Keratinocyte (primary cell): ENCODE measurements around the gene ILK. TPM values are rescaled to one million over a fixed set of nuclear protein-coding genes. Genes with fewer than 3 reads are reported as not detected.
A peak's percentile ranks its signal among the peaks of the same experiment; 100 is the strongest.

Experiments
- DNase-seq: peaks from one replicate; pipeline ENCODE4 v3.0.0-alpha.2; 2011; ENCODE audit warnings: low read depth, missing footprints, low spot score
- FAIRE-seq: peaks from 2 replicates; lab custom pipeline; 2011; peaks lifted over from hg19 to GRCh38; lab: Jason Lieb, UNC
- H2AFZ ChIP-seq: 2 replicates; pipeline ENCODE4 v1.6.0; 2012; ENCODE audit warnings: low read length, control low read depth, inconsistent platforms; ENCODE audit not compliant: control insufficient read depth
- H3K27ac ChIP-seq: 2 replicates; pipeline ENCODE4 v1.5.1; 2011; ENCODE audit warnings: low read length; ENCODE audit not compliant: control insufficient read depth, insufficient read depth
- H3K27me3 ChIP-seq: 3 replicates; pipeline ENCODE4 v1.6.0; 2011; ENCODE audit warnings: low read length; ENCODE audit not compliant: control insufficient read depth, insufficient read depth; ENCODE audit errors: extremely low read depth
- H3K36me3 ChIP-seq, 2 experiments: 2 replicates in 1 of 2; 3 replicates in 1 of 2; pipeline ENCODE4 v1.5.1; 2011; ENCODE audit warnings: low read length in 2 of 2, mild to moderate bottlenecking in 1 of 2; ENCODE audit not compliant: control insufficient read depth in 2 of 2, insufficient read depth in 2 of 2; ENCODE audit errors: extremely low read depth in 1 of 2
- H3K4me1 ChIP-seq: 3 replicates; pipeline ENCODE4 v1.5.1; 2011; ENCODE audit warnings: low read length; ENCODE audit not compliant: control insufficient read depth, insufficient read depth; ENCODE audit errors: extremely low read depth
- H3K4me2 ChIP-seq: 3 replicates; pipeline ENCODE4 v1.6.0; 2011; ENCODE audit warnings: low read depth, low read length; ENCODE audit not compliant: control insufficient read depth, insufficient read depth; ENCODE audit errors: extremely low read depth
- H3K4me3 ChIP-seq, 3 experiments: fragments of 200-600 bp in 1 of 3; sonication (generic) in 1 of 3; 2 replicates in 2 of 3; 3 replicates in 1 of 3; pipeline ENCODE4 v1.5.1; 2011 to 2016; ENCODE audit warnings: low read length in 3 of 3, mild to moderate bottlenecking in 3 of 3, control low read depth in 2 of 3, inconsistent platforms in 1 of 3, low read depth in 1 of 3, mixed read lengths in 1 of 3, mixed run types in 1 of 3, moderate library complexity in 1 of 3; ENCODE audit not compliant: control insufficient read depth in 2 of 3, insufficient read depth in 2 of 3; ENCODE audit errors: extremely low read depth in 1 of 3
- H3K79me2 ChIP-seq: 2 replicates; pipeline ENCODE4 v1.6.0; 2012; ENCODE audit warnings: low read length; ENCODE audit not compliant: control insufficient read depth, insufficient read depth
- H3K9ac ChIP-seq: 3 replicates; pipeline ENCODE4 v1.6.0; 2011; ENCODE audit warnings: low read length; ENCODE audit not compliant: control insufficient read depth, insufficient read depth; ENCODE audit errors: extremely low read depth
- H3K9me1 ChIP-seq: 3 replicates; pipeline ENCODE4 v1.6.0; 2011; ENCODE audit warnings: low read length; ENCODE audit not compliant: control insufficient read depth, insufficient read depth; ENCODE audit errors: extremely low read depth
- H3K9me3 ChIP-seq: 2 replicates; pipeline ENCODE4 v1.5.1; 2012; ENCODE audit warnings: low read depth, low read length; ENCODE audit not compliant: control insufficient read depth
- H4K20me1 ChIP-seq: 3 replicates; pipeline ENCODE4 v1.6.0; 2011; ENCODE audit warnings: low read length; ENCODE audit not compliant: control insufficient read depth, insufficient read depth; ENCODE audit errors: extremely low read depth
- EZH2 ChIP-seq: IDR thresholded peaks from one replicate; pipeline ENCODE4 v1.6.1; 2012; ENCODE audit warnings: inconsistent platforms, mild to moderate bottlenecking, low read length, moderate library complexity
- dilution Hi-C: fragments of 300-500 bp; cut with MboI; formaldehyde crosslinking; loops from one replicate; pipeline ENCODE4 v1.7.0; 2020; ENCODE audit warnings: low sequenced_read_pairs; ENCODE audit not compliant: extremely low pct_ligation_motif_present
- polyA plus RNA-seq, 5 experiments: library from polyadenylated mRNA; depleted of rRNA in 3 of 5; stranded (reverse) in 3 of 5; stranded (forward) in 1 of 5; unstranded in 1 of 5; fragments of >200 nt; gene quantifications; 1 replicate in 1 of 5; 2 replicates in 3 of 5; 3 replicates in 1 of 5; pipeline versions ENCODE4 v1.2.1 to v1.2.3, GENCODE V29; 2011 to 2012; ENCODE audit warnings: missing spikeins in 2 of 5, low read depth in 1 of 5, low replicate concordance in 1 of 5
- TF ChIP-seq, protein P1 (sequence below), 3 experiments: IDR thresholded peaks in 1 of 3; conservative IDR thresholded peaks in 1 of 3; optimal IDR thresholded peaks in 1 of 3; 2 replicates in 2 of 3; 3 replicates in 1 of 3; pipeline versions ENCODE3 to v1.5.1; 2011; ENCODE audit warnings: low read length in 3 of 3, mild to moderate bottlenecking in 3 of 3, moderate library complexity in 2 of 3, control low read depth in 1 of 3, inconsistent platforms in 1 of 3; ENCODE audit not compliant: insufficient read depth in 2 of 3; ENCODE audit errors: extremely low read depth in 1 of 3

Gene ILK
- polyA plus RNA-seq, 1 donor (not counting 4 experiments of a cell fraction or from before 2014, with no cell fraction given), result 117 TPM

DNA sequence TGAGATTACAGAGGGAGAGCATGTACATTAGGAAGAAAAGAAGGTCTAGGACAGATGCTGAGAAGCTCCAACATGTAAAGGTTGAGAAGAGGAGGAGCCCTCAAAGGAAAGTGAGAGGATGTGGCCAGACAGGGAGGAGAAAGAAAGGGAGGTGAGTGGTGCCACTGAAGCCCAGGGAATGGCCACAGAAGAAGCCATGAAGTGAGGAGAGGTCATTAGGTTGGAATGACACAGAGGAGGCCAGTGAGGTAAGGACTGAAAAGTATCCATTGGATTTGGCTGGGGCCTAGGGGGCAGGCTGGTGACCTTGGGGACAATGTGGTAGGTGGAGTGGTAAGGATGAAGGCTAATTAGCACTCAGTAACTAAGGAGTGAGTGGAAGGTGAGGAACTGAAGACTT, 55.1 kb downstream of the ILK start:
- Histone ChIP-seq H3K4me1 (no peaks in the 10 kb centered on the region), H3K27ac (no peak overlapping the region), H3K27me3 (peaks cover 39% of the 10 kb centered on the region), H3K9ac (no peak overlapping the region), H3K9me1 (no peaks in the 10 kb centered on the region), H3K36me3 (no peaks in the 10 kb centered on the region), H3K4me3 (no peak overlapping the region), H2AFZ (no peak overlapping the region), H3K4me2 (no peak overlapping the region), H3K79me2 (no peaks in the 10 kb centered on the region), H3K9me3 (no peaks in the 10 kb centered on the region), H4K20me1 (no peaks in the 10 kb centered on the region)
- TF ChIP-seq, protein P1, sequence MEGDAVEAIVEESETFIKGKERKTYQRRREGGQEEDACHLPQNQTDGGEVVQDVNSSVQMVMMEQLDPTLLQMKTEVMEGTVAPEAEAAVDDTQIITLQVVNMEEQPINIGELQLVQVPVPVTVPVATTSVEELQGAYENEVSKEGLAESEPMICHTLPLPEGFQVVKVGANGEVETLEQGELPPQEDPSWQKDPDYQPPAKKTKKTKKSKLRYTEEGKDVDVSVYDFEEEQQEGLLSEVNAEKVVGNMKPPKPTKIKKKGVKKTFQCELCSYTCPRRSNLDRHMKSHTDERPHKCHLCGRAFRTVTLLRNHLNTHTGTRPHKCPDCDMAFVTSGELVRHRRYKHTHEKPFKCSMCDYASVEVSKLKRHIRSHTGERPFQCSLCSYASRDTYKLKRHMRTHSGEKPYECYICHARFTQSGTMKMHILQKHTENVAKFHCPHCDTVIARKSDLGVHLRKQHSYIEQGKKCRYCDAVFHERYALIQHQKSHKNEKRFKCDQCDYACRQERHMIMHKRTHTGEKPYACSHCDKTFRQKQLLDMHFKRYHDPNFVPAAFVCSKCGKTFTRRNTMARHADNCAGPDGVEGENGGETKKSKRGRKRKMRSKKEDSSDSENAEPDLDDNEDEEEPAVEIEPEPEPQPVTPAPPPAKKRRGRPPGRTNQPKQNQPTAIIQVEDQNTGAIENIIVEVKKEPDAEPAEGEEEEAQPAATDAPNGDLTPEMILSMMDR (optimal IDR thresholded peaks at IDR 0.05 in 1 of 3, IDR thresholded peaks at IDR 0.05 in 1 of 3, conservative IDR thresholded peaks at IDR 0.05 in 1 of 3; ENCODE audit: extremely low read depth in 1 of 3, insufficient read depth in 2 of 3, low read length in 3 of 3), result no peak
- peak; percentile 51 for TF ChIP-seq EZH2
- no peak for FAIRE-seq
- dilution Hi-C loops, result no loop called here
- DNase-seq, result no peak

Other genes with a start within 250 kb of the ILK start
- gene SMPD1, start 213.3 kb upstream of the ILK start, polyA plus RNA-seq, result 7.3 to 12.6 TPM (median 8.0 TPM) in 3 replicates
- 3.7 to 7.4 TPM (median 5.0 TPM) in 3 replicates for gene APBB1, start 184.7 kb upstream of the ILK start, polyA plus RNA-seq
- gene HPX, start 162.8 kb upstream of the ILK start, polyA plus RNA-seq, result 0.35 to 1.5 TPM (median 0.76 TPM) in 3 replicates
- 9.7 to 12.6 TPM (median 10.3 TPM) in 3 replicates for gene TRIM3, start 129.8 kb upstream of the ILK start, polyA plus RNA-seq
- gene ARFIP2, start 122.4 kb upstream of the ILK start, polyA plus RNA-seq, result 65.2 to 89.3 TPM (median 66.3 TPM) in 3 replicates
- 32.9 to 39.7 TPM (median 34.1 TPM) in 3 replicates for gene TIMM10B, start 122.3 kb upstream of the ILK start, polyA plus RNA-seq
- 2.1 to 3.5 TPM (median 2.9 TPM) in 3 replicates for gene DNHD1, start 106.5 kb upstream of the ILK start, polyA plus RNA-seq
- 12.1 to 15.9 TPM (median 15.0 TPM) in 3 replicates for gene RRP8, start 158 bp upstream of the ILK start, polyA plus RNA-seq
- gene TAF10, start 8.4 kb downstream of the ILK start, polyA plus RNA-seq, result 120 to 181 TPM (median 165 TPM) in 3 replicates
- 34.8 to 61.3 TPM (median 55.3 TPM) in 3 replicates for gene TPP1, start 15.6 kb downstream of the ILK start, polyA plus RNA-seq
- gene DCHS1, start 52.0 kb downstream of the ILK start, polyA plus RNA-seq, result 0.03 to 0.05 TPM (median 0.03 TPM) in 3 replicates
- gene MRPL17, start 79.6 kb downstream of the ILK start, polyA plus RNA-seq, result 52.1 to 96.3 TPM (median 81.0 TPM) in 3 replicates
- gene OR2AG2, start 168.2 kb downstream of the ILK start, polyA plus RNA-seq, result 0.04 to 0.11 TPM (median 0.08 TPM) in 3 replicates
- not detected in 3 replicates for gene OR2AG1, start 179.2 kb downstream of the ILK start, polyA plus RNA-seq
- gene OR6A2, start 195.9 kb downstream of the ILK start, polyA plus RNA-seq, result 0.05 to 0.09 TPM in 2 of 3 replicates, not detected in the other
- not detected in 3 replicates for gene OR10A5, start 241.9 kb downstream of the ILK start, polyA plus RNA-seq